T follicular helper cell (primary cell): ENCODE data around the gene C1orf146.
"Not testable (repeated sequence)": the region's sequence is repeated elsewhere in the genome, so short reads cannot be mapped to it uniquely, and the experiment has no call there.

Experiments used
- DNase-seq: peaks from one replicate; pipeline ENCODE4 v3.0.0-alpha.2; 2020; ENCODE audit warnings: low read depth
- total RNA-seq, 2 experiments: gene quantifications; one replicate each; lab custom pipeline; 2026; lab: John Stamatoyannopoulos, UW

The C1orf146 gene, protein sequence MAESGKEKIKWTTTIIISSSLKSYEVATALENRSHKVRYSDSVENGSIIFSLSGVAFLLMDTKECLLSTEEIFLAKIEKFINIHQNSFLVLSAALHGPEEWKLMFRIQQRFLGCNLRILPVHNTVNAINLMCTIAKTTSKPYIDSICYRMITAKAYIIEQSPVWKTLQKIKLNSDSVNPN
- 0 to 0.06 reads per million in 2 experiments for total RNA-seq

DNA sequence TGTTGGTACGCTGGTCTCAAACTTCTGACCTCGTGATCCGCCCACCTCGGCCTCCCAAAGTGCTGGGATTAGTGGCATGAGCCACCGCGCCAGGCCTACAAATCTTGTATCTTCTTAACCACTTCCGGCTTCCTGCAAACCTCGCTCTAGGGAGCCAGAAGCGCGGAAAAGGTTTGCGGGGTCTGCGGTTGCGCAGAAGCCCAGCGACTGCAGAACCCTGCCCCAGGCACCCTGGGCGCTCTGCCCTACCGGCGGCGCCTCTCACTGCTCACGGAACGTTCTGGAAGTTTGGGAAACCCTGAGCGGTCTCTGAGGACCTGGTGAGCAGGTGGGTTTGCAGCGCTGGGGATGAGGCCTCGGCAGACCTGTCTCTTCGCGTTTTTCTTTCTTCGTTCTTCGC is at the start of gene C1orf146:
Gene C1orf146, plus strand, starts transcription at position 195 of the 400 bp plus-strand sequence. CDS start 13,506 bp downstream, outside the sequence.
- no peak for DNase-seq

DNA sequence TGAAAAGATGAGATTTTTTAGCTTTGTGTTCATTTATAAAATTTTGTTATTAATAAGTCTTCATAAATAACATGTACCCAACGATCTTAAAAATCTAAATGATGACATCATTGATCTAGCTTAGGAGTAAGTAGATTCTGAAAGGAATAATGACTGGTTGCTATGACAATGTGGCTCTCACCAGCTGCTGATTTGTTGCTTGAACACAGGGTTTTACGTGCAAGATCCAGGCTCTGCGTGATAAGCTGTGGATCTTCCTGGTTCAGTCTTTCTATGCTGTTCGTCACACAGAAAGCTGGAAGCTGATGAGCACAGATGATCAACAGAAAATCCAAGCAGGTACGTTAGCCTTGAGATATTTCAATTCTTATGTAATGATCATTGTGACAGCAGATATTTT is 49.1 kb upstream of the C1orf146 start:
- DNase-seq, result no peak

GRCh38 chr1:92169214-92170005 is 48.3 kb upstream of the C1orf146 start:
- DNase-seq, result no peak

- DNase-seq, result no peak
These were observed 33.1 kb upstream of the C1orf146 start for GRCh38 chr1:92184632-92185031.

- no peak for DNase-seq
These were observed 31.6 kb upstream of the C1orf146 start for GRCh38 chr1:92186081-92186480.

- DNase-seq, result no peak
These were observed 29.1 kb upstream of the C1orf146 start for GRCh38 chr1:92188436-92189255.

DNA sequence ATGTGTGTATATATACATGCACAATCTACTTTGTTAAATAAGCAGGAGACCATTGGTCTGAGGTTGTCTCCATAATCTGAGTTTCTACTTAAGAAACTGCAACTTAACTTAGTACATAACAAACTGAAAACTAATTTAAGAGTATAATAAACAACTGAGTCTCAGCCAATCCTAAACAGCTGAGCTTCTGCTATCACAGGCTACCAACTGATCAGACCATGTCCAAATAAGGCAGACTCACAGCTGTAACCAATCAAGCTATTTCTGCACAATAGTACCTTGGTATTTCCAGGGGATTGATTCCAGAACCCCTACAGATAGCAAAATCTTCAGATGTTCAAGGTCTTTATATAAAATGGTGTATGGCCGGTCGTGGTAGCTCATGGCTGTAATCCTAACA is 26.0 kb upstream of the C1orf146 start:
- no peak for DNase-seq

DNA sequence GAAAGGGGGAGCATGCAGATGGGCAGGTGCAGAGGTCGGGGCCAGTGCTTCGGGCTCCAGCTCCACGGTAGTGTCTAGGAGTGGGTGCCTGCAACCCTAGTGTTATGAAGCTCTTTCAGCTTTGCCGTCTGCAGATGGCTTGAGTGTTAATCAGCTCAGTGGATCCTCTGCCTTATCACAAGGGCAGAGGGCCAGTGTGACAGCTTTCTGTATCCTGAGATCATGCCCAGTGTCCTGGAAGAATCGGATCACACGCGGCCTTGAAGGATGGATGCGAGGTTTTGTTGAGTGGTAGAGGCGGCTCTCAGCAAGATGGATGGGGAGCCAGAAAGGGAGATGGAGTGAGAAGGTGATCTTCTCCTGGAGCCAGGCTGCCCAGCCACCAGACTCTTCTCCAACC is 25.5 kb upstream of the C1orf146 start:
- DNase-seq, result no peak

- no peak for DNase-seq
These were observed 23.2 kb upstream of the C1orf146 start for GRCh38 chr1:92194511-92194910.

- DNase-seq, result no peak
These were observed 15.7 kb upstream of the C1orf146 start for GRCh38 chr1:92201973-92202372.

DNA sequence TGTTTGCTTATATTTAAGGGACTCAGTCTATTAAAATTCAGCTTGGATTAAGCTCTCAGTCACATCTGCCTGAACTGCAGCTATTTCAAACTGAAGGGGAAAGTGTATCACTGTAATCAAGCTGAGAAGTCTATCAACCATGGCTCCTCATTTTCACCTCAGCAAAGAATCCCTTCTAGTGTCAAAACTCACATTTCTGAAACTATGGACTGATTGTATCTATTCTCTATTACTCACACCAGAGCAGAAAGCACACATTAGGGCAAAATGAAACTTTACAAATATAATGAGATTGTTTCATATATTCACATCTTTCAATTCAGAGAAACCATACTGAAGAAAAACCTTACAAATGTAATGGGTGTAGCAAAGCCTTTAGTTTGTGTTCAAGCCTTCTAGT is 14.6 kb upstream of the C1orf146 start:
- no peak for DNase-seq

- no peak for DNase-seq
These were observed 7.0 kb upstream of the C1orf146 start for GRCh38 chr1:92210701-92211100.

DNA sequence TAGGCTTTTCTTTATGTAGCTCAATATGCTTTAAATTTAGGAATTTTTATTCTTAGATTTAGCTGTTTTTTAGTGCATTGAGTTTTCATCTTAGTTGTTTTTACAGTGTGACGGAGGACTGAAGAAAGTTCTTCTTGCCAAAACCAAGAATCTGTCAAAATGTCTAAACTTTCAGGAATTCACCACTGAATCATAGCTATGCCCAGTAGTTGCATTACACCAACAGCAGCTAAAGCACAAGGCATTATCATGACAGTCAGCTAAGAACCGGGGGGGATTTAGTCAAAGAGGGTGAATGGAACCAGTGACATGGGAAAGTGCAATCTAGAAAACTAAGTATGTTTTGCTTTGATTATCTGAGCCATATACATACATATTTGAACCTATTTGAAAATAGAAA is 6.5 kb upstream of the C1orf146 start:
- no peak for DNase-seq

DNA sequence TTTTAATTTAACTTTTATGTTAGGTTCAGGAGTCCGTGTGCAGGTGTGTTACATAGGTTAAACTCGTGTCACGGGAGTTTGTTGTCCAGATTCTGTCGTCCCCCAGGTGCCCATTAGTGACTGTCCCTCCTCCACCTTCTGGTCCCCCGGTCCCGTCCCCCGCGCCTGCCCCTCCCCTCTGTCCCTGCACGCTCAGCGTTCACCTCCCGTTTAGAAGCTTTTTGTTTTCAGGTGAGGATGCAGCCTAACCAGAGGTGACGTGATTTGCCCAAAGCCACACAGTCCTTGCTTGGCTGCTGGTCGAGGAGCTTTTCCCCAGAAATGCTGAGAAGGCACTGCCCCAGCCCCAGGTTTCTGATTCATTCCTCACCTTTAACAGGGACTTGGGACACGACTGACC is 844 bp downstream of the C1orf146 start:
- DNase-seq, result no peak

GRCh38 chr1:92219028-92219427 is 1.3 kb downstream of the C1orf146 start:
- DNase-seq, result no peak

DNA sequence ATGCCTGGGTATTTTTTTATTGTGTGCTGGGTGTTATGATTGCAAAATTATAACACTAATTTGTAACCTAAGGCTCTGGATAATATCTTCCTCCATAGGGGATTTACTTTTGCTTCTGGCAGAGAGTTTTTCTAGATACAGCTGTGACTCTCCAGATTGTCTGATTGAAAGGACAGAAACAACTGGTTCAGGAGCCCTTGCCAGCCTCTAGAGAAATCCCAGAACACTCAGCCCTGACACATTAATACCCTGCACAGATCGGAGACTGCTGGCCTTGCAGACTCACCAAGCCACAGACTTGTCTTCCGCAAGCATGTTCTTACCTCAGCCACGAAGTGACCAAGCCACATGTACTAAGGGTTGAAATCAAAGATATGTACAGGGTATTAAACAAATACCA is 10.7 kb downstream of the C1orf146 start:
- DNase-seq, result no peak

- no peak for DNase-seq
These were observed 13.0 kb downstream of the C1orf146 start for GRCh38 chr1:92230736-92231135.

- DNase-seq, result no peak
These were observed 22.3 kb downstream of the C1orf146 start for GRCh38 chr1:92240034-92240433.

DNA sequence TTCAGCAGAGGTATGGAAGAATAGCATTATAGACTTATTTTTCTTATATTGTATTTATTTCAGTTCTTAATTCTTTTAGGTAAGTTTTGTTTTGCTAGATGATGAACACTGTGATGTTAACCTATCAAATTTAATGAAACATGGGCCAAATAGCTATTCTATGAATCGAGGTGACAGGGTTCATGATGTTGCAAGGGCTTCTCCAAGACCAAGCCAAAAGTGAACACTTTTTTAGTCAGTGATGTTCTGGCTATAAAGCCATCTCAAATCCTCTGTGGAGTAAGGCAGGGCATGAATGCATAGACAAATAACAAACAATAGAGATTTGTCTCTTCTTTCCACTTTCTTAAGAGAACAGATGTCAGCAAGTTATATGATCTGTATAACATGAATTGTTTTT is 26.7 kb downstream of the C1orf146 start:
- no peak for DNase-seq

GRCh38 chr1:92254714-92255113 is 37.0 kb downstream of the C1orf146 start:
- DNase-seq, result not testable (repeated sequence)

GRCh38 chr1:92259350-92259749 is 41.6 kb downstream of the C1orf146 start:
- no peak for DNase-seq

DNA sequence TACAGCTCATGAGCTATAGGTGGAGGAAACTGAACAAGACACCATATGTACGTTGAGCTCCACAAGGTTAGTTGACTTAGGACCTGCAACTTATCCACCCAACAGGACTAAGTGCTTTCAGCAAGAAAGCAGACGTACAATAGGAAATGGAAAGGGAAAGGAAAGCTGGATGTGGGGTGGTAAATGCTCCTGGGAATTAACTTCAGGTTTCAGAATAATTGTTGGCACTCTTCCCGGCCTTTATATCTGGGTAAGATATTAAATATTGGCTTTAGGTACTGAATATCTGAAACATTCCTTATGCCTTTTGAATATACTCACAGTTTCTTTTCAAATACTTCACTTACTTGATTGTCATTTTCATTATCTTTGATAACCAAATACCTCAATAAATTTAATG is 44.8 kb downstream of the C1orf146 start:
- no peak for DNase-seq

DNA sequence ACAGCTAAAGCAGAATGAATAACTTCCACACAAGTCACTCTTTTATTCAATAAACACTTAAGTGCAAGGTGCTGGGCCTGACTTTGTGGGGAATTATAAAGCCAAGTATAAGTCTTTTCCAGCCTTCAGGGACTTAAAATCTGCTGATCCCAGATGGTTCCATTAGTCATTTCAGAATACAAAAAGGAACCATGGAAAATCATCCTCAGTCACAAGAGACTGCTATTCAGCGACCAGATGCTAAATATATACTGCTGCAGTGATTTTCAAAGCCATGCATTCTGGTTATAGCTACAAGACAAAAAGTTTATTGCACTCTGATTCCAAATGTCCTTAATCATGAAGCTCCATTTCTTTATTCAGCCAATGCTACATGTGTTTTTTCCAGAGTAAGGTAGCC is 55.3 kb downstream of the C1orf146 start:
- DNase-seq, result no peak
